Kidney epithelial cell (primary cell): ENCODE data around the gene TRIM72. TPM values are rescaled to one million over a fixed set of nuclear protein-coding genes. Genes with fewer than 3 reads are reported as not detected.
"Not testable (repeated sequence)": the region's sequence is repeated elsewhere in the genome, so short reads cannot be mapped to it uniquely, and the experiment has no call there.

Source experiments
- DNase-seq: peaks from one replicate; pipeline ENCODE4 v3.0.0-alpha.2; 2010; ENCODE audit warnings: low read depth
- H3K27me3 ChIP-seq: 2 replicates; pipeline ENCODE4 v1.6.0; 2011; ENCODE audit warnings: low read length; ENCODE audit not compliant: control insufficient read depth, insufficient read depth
- H3K36me3 ChIP-seq: 2 replicates; pipeline ENCODE4 v1.5.1; 2011; ENCODE audit warnings: low read length; ENCODE audit not compliant: control insufficient read depth, insufficient read depth
- H3K4me3 ChIP-seq: 2 replicates; pipeline ENCODE4 v1.5.1; 2011; ENCODE audit warnings: low read depth, mild to moderate bottlenecking, control low read depth, low read length
- total RNA-seq: library from RNA; depleted of rRNA; stranded (reverse); fragments of >200 nt; gene quantifications from 2 replicates; pipeline ENCODE4 v1.2.3, GENCODE V29; 2015
- TF ChIP-seq, protein P1 (sequence below): IDR thresholded peaks from 2 replicates; pipeline ENCODE4 v1.5.1; 2011; ENCODE audit warnings: mild to moderate bottlenecking, moderate library complexity, low read length, control low read depth, inconsistent platforms; ENCODE audit not compliant: insufficient read depth, poor library complexity, severe bottlenecking

TRIM72 gene
- total RNA-seq, 1 donor from 2014 or later = not detected

DNA sequence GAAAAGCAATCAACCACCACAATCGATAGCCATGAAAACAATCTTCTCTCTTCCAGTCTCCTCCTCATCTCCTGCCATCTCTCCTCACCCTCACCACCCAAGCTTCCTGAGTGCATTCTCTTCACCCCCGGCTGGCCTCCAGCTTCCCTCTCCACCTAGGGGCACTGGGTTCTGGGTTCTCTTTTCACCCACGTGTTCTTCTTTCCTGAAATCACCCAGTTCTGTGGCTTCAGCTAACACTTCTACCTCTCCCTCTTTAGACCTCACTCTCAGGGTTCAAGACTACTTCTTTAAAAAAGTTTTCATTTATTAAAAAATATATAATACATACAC, 54.1 kb downstream of the TRIM72 start:
- Histone ChIP-seq H3K36me3 (no peaks in the 10 kb centered on the region), H3K4me3 (no peak overlapping the region), H3K27me3 (peaks cover 5% of the 10 kb centered on the region)
- no peak for DNase-seq
- TF ChIP-seq, protein P1, sequence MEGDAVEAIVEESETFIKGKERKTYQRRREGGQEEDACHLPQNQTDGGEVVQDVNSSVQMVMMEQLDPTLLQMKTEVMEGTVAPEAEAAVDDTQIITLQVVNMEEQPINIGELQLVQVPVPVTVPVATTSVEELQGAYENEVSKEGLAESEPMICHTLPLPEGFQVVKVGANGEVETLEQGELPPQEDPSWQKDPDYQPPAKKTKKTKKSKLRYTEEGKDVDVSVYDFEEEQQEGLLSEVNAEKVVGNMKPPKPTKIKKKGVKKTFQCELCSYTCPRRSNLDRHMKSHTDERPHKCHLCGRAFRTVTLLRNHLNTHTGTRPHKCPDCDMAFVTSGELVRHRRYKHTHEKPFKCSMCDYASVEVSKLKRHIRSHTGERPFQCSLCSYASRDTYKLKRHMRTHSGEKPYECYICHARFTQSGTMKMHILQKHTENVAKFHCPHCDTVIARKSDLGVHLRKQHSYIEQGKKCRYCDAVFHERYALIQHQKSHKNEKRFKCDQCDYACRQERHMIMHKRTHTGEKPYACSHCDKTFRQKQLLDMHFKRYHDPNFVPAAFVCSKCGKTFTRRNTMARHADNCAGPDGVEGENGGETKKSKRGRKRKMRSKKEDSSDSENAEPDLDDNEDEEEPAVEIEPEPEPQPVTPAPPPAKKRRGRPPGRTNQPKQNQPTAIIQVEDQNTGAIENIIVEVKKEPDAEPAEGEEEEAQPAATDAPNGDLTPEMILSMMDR = no peak

DNA sequence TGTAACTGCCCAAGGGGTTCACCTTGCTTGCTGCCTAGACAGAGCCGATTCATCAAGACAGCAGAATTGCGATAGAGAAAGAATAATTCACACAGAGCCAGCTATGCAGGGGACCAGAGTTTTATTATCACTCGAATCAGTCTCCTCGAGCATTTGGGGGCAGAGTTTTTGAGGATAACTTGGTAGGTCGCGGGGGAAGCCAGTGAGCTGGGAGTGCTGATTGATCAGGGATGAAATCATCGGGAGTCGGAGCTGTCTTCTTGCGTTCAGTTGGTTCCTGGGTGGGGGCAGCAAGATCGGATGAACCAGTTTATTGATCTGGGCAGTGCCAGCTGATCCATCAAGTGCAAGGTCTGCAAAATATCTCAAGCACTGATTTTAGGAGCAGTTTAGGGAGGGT, 55.0 kb downstream of the TRIM72 start:
- no peak for DNase-seq
- H3K4me3 ChIP-seq = no peak overlapping the region
- peaks cover 5% of the 10 kb centered on the region for H3K27me3 ChIP-seq
- no peaks in the 10 kb centered on the region for H3K36me3 ChIP-seq
- TF ChIP-seq, protein P1 = no peak

DNA sequence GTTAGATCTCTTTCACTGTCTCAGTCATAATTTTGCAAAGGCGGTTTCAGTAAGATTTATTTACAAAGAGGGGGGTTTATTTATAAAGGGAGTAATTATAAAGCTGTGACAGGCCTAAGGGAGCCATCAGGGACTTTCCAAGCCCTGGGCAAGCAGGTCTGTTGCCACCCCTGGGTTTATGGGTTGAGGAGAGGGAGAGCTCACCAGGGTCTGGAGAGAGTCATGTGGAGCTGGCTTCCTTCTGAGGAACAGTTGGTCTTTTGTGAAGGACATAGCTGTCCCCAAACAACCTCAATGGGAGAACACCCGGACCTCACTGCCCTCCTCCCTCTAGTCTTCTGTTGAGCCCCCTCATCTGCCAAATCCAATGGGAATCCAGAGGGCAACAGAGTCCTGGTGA, 55.6 kb downstream of the TRIM72 start:
- no peaks in the 10 kb centered on the region for H3K36me3 ChIP-seq
- H3K4me3 ChIP-seq = no peak overlapping the region
- TF ChIP-seq, protein P1 = no peak
- no peak for DNase-seq
- H3K27me3 ChIP-seq = peaks cover 5% of the 10 kb centered on the region

DNA sequence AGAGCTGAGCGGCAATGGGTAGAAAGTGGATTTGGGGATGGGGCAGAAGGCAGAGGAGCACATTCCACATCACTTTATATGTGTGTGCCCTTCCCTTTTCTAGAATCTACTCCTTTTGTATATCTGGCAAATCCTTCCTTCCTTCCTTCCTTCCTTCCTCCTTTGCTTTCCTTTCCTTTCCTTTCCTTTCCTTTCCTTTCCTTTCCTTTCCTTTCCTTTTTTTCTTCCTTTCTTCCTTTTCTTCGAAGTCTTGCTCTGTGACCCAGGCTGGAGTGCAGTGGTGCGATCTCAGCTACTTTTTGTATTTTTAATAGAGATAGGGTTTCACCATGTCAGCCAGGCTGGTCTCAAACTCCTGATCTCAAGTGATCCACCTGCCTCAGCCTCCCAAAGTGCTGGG, 56.1 kb downstream of the TRIM72 start:
- not testable (repeated sequence) for DNase-seq

DNA sequence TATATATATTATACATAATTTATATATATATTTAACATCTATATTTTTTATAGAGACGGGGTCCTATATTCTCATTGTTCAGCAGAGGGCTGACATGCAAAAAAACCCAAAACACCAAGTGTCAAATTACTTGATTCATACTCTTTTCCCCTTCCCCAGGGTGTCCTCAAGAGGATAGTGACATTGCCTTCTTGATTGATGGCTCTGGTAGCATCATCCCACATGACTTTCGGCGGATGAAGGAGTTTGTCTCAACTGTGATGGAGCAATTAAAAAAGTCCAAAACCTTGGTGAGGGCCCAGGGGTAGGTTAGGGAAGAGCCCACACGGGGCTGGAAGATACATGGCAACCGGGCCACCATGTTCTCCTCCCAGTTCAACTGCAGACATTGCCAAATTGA, 56.9 kb downstream of the TRIM72 start:
- peaks cover 5% of the 10 kb centered on the region for H3K27me3 ChIP-seq
- TF ChIP-seq, protein P1 = no peak
- no peaks in the 10 kb centered on the region for H3K36me3 ChIP-seq
- no peak for DNase-seq
- H3K4me3 ChIP-seq = no peak overlapping the region

More for the DNA sequence above, 56.1 kb downstream of the TRIM72 start:
- H3K4me3 ChIP-seq, H3K36me3 ChIP-seq, H3K27me3 ChIP-seq: not testable (repeated sequence)

DNA sequence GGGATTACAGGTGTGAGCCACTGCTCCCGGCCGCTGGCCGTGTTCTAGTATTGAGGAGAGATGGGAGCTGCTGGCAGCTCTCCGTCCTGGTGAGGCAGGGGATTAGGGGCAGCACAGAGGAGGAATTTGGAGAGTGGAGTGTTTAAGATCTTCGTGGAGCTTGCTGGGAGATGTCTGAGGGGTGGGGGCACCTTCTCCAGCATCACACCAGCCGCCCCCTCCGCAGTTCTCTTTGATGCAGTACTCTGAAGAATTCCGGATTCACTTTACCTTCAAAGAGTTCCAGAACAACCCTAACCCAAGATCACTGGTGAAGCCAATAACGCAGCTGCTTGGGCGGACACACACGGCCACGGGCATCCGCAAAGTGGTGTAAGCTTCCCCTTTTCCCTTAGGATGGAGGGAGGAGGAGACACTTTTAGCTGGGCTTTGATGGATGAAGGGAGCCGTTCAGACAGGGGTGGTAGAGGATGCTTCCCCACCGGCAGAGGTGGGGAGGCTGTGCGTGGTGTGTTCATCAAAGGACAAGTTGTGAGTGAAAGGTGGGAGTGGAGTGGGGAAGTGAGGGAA, 57.8 kb downstream of the TRIM72 start:
- Histone ChIP-seq H3K27me3 (peaks cover 5% of the 10 kb centered on the region), H3K36me3 (no peaks in the 10 kb centered on the region), H3K4me3 (no peak overlapping the region)
- DNase-seq = no peak
- TF ChIP-seq, protein P1 = no peak
